Right lobe of liver (tissue), 6 donors: Measurements from ENCODE around the gene CYSTM1. TPM values are rescaled to one million over a fixed set of nuclear protein-coding genes. Genes with fewer than 3 reads are reported as not detected.

ENCODE experiments used
- ATAC-seq, 4 donors: fragments of 200-7000 bp; cut with Tn5 transposase; one replicate each; pipeline ENCODE4 v1.9.1; 2020; ENCODE audit warnings: mild to moderate bottlenecking in 4 of 4, moderate library complexity in 4 of 4
- DNase-seq, 3 donors: peaks; one replicate each; pipeline ENCODE4 v3.0.0-alpha.2; 2020
- H3K27ac ChIP-seq, 3 donors: fragments of 200-600 bp; one replicate each; pipeline ENCODE4 v1.8.0; 2022
- H3K27me3 ChIP-seq, 2 donors: fragments of 200-600 bp; one replicate each; pipeline ENCODE4 v1.8.0; 2022
- H3K36me3 ChIP-seq, 4 donors: fragments of 200-600 bp; sonication (generic) in 1 of 4; one replicate each; pipeline versions ENCODE4 v1.5.1 to v1.8.0; 2017 to 2022; ENCODE audit warnings: control low read depth in 1 of 4
- H3K4me1 ChIP-seq, 4 donors: fragments of 200-600 bp; sonication (generic) in 1 of 4; one replicate each; pipeline versions ENCODE4 v1.5.1 to v1.8.0; 2017 to 2022; ENCODE audit warnings: control low read depth in 1 of 4
- H3K4me3 ChIP-seq, 3 donors: fragments of 200-600 bp; one replicate each; pipeline ENCODE4 v1.8.0; 2022
- H3K9me3 ChIP-seq, 4 donors: fragments of 200-600 bp; sonication (generic) in 1 of 4; one replicate each; pipeline versions ENCODE4 v1.5.1 to v1.8.0; 2017 to 2022; ENCODE audit warnings: control low read depth in 1 of 4
- POLR2A ChIP-seq: fragments of 450-650 bp; IDR thresholded peaks from one replicate; pipeline ENCODE4 v1.6.1; 2017; ENCODE audit warnings: antibody characterized with exemption, mild to moderate bottlenecking
- WGBS: methylation state at CpG from one replicate; pipeline ENCODE4 v1.1.6; 2018; ENCODE audit warnings: low coverage, low lambda C conversion rate; ENCODE audit not compliant: insufficient coverage; ENCODE audit errors: missing lambda C conversion rate; 5-methylcytosine and 5-hydroxymethylcytosine counted together
- intact Hi-C, 2 donors: fragments of 100-400 bp; cut with DNase I; formaldehyde crosslinking; loops; one replicate each; pipeline versions ENCODE4 v1.11.2 to v1.14.1; 2022
- total RNA-seq, 6 experiments: library from RNA; depleted of rRNA in 2 of 6; stranded (reverse); fragments of >200 nt in 2 of 6; fragmentation: NEBNext Ultra II Directional in 3 of 6; extraction: Animal tissue kit (Norgen Biotek cat#: 25700) in 3 of 6; gene quantifications; one replicate each; pipeline versions ENCODE4 v1.1.0 to v1.2.4, GENCODE V29; 2016 to 2023
- TF ChIP-seq, protein P1 (sequence below), 4 donors: fragments of 200-600 bp in 3 of 4; fragments of 450-650 bp in 1 of 4; IDR thresholded peaks; one replicate each; pipeline versions ENCODE4 v1.5.1 to v1.8.0; 2016 to 2022; ENCODE audit warnings: antibody characterized with exemption in 4 of 4, mild to moderate bottlenecking in 2 of 4
- donor health status: DM: no; HTN: yes; CAD: no.
- donor health status: DM: no; HTN: no; CAD: no.
- donor health status: DM: no; HTN: no; CAD: no.
- donor health status: DM: no; HTN: yes; CAD: no.
- donor health status: DM: no; HTN: yes; CAD: no.

The CYSTM1 gene
- total RNA-seq, 6 experiments from 2014 or later, result 15.5 to 78.0 (median 29.8) TPM

DNA sequence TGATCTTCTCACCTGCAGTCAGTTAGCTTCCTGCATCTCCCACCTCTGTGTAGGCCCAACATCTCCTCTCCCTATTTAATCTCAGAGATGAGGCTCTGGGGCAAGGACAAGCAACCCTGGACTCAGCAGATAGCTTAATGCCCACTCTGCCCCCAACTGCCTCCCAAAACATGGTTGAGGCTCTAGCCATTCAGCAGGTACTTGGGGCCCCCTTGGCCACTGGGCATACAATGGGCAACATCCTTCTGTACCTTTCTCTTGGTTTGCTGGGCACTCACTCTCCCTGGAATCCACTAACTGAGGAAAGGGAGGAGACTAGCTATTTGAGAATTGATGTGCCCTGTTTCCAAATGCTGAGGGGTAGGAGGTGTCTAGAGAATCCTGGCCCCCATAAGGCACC lies 39.9 kb upstream of the CYSTM1 start:
- H3K4me3 ChIP-seq, result no peak overlapping the region
- peaks cover 0 to 11% (median 0%) of the 10 kb centered on the region in 4 donors for H3K4me1 ChIP-seq
- no peak for ATAC-seq
- H3K27ac ChIP-seq, result no peak overlapping the region
- TF ChIP-seq POLR2A, result no peak
- TF ChIP-seq, protein P1, sequence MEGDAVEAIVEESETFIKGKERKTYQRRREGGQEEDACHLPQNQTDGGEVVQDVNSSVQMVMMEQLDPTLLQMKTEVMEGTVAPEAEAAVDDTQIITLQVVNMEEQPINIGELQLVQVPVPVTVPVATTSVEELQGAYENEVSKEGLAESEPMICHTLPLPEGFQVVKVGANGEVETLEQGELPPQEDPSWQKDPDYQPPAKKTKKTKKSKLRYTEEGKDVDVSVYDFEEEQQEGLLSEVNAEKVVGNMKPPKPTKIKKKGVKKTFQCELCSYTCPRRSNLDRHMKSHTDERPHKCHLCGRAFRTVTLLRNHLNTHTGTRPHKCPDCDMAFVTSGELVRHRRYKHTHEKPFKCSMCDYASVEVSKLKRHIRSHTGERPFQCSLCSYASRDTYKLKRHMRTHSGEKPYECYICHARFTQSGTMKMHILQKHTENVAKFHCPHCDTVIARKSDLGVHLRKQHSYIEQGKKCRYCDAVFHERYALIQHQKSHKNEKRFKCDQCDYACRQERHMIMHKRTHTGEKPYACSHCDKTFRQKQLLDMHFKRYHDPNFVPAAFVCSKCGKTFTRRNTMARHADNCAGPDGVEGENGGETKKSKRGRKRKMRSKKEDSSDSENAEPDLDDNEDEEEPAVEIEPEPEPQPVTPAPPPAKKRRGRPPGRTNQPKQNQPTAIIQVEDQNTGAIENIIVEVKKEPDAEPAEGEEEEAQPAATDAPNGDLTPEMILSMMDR (IDR thresholded peaks at IDR 0.05), result no peak
- no peaks in the 10 kb centered on the region for H3K9me3 ChIP-seq
- H3K27me3 ChIP-seq, result no peaks in the 10 kb centered on the region
- no peaks in the 10 kb centered on the region for H3K36me3 ChIP-seq
- intact Hi-C loops, result no loop called here
- no peak for DNase-seq

DNA sequence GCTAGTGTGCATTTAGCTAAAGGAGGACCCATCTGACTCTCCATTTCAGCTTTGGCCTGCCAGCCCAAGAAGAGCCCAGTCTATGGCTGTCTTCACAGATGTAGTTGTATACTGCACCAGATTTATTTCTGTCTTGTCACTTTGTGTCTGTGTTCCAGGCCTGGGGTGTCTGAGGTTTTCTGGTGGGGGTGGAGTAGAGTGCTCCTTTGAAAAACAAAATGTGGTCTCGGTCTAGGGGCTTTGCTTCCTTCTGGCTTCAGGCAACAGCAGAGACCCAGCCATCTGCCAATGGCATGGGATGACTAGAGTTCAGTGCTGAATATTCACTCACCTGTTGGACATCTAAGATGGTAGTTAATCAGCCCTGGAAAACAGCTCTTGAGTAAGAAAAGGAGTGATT lies 38.4 kb upstream of the CYSTM1 start:
- no peaks in the 10 kb centered on the region for H3K9me3 ChIP-seq
- intact Hi-C loops, result no loop called here
- TF ChIP-seq, protein P1 (IDR thresholded peaks at IDR 0.05), result no peak
- no peak overlapping the region for H3K27ac ChIP-seq
- H3K4me3 ChIP-seq, result no peak overlapping the region
- no peaks in the 10 kb centered on the region for H3K36me3 ChIP-seq
- WGBS, result 78% methylated on average over 1 of the region's 1 CpG
- H3K27me3 ChIP-seq, result no peaks in the 10 kb centered on the region
- no peak for DNase-seq
- no peak for ATAC-seq
- H3K4me1 ChIP-seq, result peaks cover 0 to 21% (median 4%) of the 10 kb centered on the region in 4 donors

DNA sequence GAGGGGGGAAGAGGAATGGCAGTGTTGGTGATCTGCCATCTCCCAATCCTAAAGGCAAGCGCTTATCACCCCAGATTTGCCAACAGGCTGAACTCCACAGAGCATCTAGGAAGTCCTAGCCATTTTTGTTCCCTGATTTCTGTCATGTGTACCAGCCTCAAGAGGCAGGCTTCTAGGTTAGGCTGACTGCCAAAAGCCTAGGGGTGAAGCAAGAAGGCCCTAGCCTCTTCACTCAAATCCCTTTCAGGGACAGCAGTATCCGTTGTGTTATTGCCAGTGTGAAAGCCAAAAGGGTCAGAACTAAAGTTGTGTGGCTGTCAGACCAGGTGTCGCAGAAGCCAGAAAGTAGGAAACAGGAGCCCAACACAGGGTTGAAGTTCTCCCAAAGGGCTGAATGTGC lies 34.6 kb upstream of the CYSTM1 start:
- Histone ChIP-seq H3K4me3 (no peak overlapping the region), H3K4me1 (peaks cover 0 to 40% (median 8%) of the 10 kb centered on the region in 4 donors), H3K36me3 (no peaks in the 10 kb centered on the region), H3K27ac (peak overlapping the region in 1 of 3 donors; percentile 30), H3K27me3 (no peaks in the 10 kb centered on the region), H3K9me3 (no peaks in the 10 kb centered on the region)
- intact Hi-C loops, result loop anchor here in 1 of 2 donors (5.0 kb wide), 1 partner anchor 68 kb away; no protein-coding TSS in a partner anchor
- TF ChIP-seq POLR2A, result no peak
- TF ChIP-seq, protein P1 (IDR thresholded peaks at IDR 0.05), result no peak
- DNase-seq, result no peak
- 59% methylated on average over 3 of the region's 3 CpGs for WGBS
- ATAC-seq, result peak in 3 of 4 donors; percentile 40 to 49 (median 44)

DNA sequence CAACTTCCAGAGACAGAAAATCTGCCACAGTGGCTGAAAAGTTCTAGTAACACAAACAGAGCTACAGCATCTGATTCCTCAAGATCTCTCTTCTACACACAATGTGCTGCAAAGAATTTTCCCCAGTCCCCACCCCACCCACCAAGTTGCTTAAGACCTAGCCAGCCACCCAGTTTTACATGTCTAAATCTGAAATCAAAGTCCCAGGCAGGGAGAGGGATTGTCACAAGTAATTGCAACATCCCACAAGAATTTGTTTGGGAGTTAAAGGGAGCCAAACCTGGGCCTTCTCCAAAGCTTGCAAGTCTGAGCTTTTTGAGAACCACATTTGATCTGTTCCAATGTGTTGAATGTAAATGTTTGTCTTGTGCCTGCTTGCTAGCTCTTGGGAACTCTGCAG lies 33.7 kb upstream of the CYSTM1 start:
- H3K27ac ChIP-seq, result peak overlapping the region in 1 of 3 donors; percentile 33
- ATAC-seq, result peak in 3 of 4 donors; percentile 27 to 47 (median 31)

More for the DNA sequence above, 33.7 kb upstream of the CYSTM1 start:
- H3K4me3 ChIP-seq, result no peak overlapping the region
- H3K9me3 ChIP-seq, result no peaks in the 10 kb centered on the region
- H3K4me1 ChIP-seq, result peaks cover 0 to 48% (median 8%) of the 10 kb centered on the region in 4 donors
- intact Hi-C loops, result loop anchor here in 1 of 2 donors (5.0 kb wide), 1 partner anchor 69 kb away; no protein-coding TSS in a partner anchor
- H3K27me3 ChIP-seq, result no peaks in the 10 kb centered on the region
- H3K36me3 ChIP-seq, result no peaks in the 10 kb centered on the region
- TF ChIP-seq POLR2A, result no peak
- TF ChIP-seq, protein P1 (IDR thresholded peaks at IDR 0.05), result no peak
- no peak for DNase-seq
